ENCODE data around the gene TRIM67.
"Not testable (repeated sequence)": the region's sequence is repeated elsewhere in the genome, so short reads cannot be mapped to it uniquely, and the experiment has no call there.

Gene TRIM67

DNA sequence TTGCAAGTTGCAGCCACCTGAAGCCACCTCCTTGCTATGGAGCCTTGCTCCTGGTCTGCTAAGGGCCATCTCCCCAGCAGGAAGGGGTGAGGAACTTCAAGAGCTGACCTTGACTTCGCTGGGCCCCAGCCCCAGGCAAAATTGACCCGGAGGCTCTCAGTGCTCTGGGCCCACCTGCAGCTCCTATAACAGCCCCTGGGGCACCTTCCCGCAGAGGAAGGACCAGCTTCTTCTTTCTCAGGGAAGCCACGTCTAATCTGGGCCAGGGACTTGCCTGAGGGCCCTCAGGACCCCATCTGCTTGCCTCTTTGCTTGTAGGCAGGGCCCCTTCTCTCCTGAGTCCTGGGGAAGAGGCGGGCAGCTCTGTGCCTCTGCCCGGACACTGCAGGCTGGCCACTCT is 48.3 kb downstream of the TRIM67 start:
- no peak overlapping the region for H3K4me3 ChIP-seq (ENCODE audit: low read depth, low read length)
- TF ChIP-seq CTCF (IDR thresholded peaks at IDR 0.05; ENCODE audit: low read depth, low read length) = no peak

DNA sequence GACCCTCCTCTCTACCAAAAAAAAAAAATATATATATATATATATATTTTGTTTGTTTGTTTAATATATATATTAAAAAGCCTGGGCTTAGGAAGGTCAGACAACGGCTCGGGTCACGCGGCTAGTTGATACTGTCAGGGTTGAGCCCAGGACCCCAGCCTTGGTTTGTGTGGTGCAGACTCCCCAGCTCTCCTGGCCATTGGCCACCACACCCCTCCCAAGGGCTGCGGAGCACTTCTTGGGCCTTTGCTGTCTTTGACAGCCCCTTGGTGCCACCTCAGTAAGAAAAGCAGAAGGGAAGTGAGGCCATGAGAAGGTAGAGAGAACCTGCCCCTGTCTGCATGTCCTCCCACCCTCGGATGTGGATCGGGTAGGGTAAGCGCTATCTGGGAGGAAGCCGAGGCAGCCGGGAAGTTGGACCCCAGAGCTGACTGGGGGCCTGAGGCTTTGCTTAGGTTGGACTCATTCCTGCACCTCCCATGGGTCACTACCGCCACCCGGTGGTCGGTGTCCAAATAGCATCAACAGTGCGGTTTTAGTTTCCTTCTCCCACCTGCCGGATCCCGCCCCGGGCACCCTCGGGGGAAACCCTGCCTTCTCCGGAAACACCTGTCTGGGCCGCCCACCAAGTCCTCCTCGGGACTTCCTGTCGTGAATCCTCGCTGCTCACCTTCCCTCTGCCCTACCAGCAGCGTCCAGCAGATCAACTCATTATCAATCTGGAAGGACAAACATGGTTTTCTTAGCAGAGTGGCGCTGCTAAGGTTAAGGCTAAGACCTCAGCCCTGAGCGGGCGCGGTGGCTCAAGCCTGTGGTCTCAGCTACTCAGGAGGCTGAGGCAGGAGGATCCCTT is 49.4 kb downstream of the TRIM67 start:
- TF ChIP-seq CTCF (IDR thresholded peaks at IDR 0.05; ENCODE audit: low read depth, low read length) = peak; percentile 77
- H3K4me3 ChIP-seq (ENCODE audit: low read depth, low read length) = peak overlapping the region; percentile 50

GRCh38 chr1:231212301-231212700 is 50.4 kb downstream of the TRIM67 start:
- not testable (repeated sequence) for H3K4me3 ChIP-seq (ENCODE audit: low read depth, low read length)

DNA sequence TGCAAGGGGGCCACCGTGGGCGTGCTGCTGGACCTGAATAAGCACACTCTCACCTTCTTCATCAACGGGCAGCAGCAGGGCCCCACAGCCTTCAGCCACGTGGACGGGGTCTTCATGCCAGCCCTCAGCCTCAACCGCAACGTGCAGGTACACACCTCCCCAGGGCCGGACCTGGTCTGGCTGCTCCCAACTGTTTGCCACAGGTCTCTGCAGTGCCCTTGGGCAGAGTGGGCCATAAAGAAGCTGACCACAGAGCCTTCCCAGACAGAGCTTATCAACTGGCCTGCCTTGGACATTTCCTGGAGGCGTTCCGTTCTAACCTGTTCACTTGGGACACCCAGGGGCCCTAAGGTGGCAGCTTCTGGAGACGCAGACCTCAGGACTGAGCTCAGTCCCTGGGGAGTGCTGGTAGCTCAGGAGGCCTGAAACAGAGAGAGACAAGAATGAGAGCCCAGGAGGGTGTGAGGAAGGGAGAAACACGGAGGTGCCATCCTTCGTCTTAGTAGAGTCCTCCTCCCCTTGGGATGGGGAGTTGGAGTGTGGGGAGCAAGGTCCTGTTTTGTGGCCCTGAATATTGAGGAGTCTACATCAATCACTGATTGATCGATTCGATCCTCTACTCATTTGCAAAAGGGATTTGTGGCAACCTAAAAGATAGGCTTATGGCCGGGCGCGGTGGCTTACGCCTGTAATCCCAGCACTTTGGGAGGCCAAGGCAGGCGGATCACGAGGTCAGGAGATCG is 52.1 kb downstream of the TRIM67 start:
- no peak for TF ChIP-seq CTCF (IDR thresholded peaks at IDR 0.05; ENCODE audit: low read depth, low read length)

DNA sequence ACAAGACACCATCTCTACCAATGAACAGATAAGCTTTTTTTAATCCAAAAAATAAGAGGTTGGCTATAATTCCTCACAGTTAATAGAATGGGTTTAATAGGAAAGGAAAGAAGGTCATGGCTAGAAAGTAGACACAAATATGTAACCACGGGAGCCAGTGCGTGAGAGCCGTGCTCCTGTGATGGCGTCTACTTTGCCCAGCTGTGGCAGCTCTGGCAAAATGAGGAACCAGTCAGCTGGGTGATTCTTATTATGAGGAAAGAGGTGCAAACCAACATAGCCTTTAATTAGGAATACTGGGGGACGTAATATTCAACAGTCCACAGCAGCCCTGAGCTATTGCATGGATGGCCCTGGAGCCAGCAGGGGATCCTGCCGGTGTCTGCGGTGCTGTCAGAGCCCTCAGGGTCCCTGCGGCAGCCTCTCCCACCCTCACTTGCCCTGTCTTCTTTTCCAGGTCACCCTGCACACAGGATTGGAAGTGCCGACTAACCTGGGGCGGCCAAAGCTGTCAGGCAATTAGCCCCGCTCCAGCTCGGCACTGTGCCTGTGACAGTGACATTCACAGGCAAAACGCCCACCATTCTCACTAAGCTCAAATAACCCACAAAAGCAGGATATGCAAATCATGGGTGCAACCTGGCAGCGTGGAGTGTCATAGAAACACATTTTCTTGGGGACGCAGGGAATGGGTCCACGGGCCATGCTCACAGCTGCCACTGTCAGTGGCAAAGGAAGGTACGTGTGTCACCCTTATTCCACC is 53.2 kb downstream of the TRIM67 start:
- no peak for TF ChIP-seq CTCF (IDR thresholded peaks at IDR 0.05; ENCODE audit: low read depth, low read length)
- no peak overlapping the region for H3K4me3 ChIP-seq (ENCODE audit: low read depth, low read length)

More for the DNA sequence above, 52.1 kb downstream of the TRIM67 start:
- H3K4me3 ChIP-seq (ENCODE audit: low read depth, low read length) = no peak overlapping the region

DNA sequence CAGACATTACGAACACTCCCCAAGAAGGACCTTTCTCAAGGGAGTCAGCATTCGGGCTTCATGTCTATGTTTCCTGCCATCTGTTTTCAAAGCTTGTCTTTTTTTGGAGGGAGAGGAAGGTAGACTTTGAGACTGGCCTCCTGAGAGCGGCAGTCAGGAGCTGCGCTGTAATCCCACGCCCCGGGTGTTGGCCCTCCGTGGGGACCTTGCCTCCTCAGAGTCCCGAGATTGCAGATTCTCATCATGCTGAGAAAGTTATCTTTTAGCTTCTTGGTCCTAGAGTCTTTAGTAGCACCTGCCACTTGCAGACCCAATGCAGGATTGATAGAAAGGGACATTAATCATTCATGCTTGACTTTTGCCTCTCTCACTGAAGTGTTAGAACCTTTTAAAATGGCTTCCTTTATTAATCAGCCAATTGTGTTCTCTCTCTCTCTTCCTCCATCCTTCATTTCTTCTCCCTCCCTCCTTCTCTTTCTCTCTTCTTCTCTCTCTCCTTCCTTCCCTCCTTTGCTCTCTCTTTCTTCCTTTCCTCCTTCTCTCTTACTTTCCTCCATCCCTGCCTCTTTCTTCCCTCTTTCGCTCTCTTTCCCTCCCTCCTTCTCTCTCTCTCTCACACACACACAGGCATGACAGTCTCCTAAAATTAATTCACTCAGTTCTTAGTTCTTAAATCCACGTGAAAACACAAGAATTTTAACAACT is 54.0 kb downstream of the TRIM67 start:
- no peak for TF ChIP-seq CTCF (IDR thresholded peaks at IDR 0.05; ENCODE audit: low read depth, low read length)
- no peak overlapping the region for H3K4me3 ChIP-seq (ENCODE audit: low read depth, low read length)

DNA sequence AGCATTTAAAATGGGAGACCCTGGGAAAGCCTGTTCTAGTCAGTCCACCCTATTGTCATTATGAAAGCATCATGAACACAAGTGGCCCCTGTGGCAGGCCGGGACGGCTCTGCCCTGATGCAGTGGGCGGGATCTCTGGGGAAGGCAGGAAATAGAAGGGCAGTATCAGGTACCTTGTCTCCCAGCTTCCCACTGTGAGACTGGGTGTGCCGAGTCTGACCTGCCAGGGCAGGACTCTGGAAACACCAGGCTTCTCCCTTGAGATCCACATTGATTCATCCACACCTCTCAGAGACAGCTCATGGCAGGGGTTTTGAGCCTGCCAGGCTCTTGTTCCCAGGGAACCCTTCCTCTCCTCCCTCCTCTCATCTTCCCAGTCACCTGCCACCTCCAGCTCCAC is 54.6 kb downstream of the TRIM67 start:
- no peak for TF ChIP-seq CTCF (IDR thresholded peaks at IDR 0.05; ENCODE audit: low read depth, low read length)
- H3K4me3 ChIP-seq (ENCODE audit: low read depth, low read length) = no peak overlapping the region

Measured in WI38 (cell line).